ENCODE data around the gene CACNA1D. TPM values are rescaled to one million over a fixed set of nuclear protein-coding genes. Genes with fewer than 3 reads are reported as not detected.

The CACNA1D gene
- total and polyA plus RNA-seq, 8 donors = 5.3 to 22.8 (median 11.6) TPM

DNA sequence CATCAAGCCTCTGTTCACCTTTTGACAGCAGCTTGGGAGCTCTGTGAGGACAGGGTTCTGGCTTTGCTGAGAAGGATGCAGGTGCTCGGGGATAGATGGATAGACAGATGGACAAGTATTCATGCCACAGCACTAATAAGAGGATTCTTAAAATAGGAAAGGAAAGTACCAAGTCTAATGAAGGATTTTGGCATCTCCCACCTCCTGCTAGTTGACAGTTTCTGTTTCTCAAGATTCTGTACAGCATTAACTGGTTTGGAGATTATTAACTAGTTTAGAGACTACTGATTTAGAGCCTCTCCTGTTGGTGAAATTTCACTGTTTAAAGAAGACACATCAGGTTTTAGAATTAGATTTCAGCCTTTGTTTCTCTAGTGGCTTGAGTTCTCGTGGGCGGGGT, 152.3 kb downstream of the CACNA1D start:
- Histone ChIP-seq H3K4me1 (no peaks in the 10 kb centered on the region), H3K9me3 (no peaks in the 10 kb centered on the region), H3K4me3 (no peak overlapping the region), H3K27me3 (no peaks in the 10 kb centered on the region), H3K27ac (peak overlapping the region in 2 of 4 donors; percentile 13 to 14), H3K36me3 (no peaks in the 10 kb centered on the region)
- peak in 3 of 4 donors; percentile 8 to 28 (median 25) for ATAC-seq
- TF ChIP-seq, protein P1, sequence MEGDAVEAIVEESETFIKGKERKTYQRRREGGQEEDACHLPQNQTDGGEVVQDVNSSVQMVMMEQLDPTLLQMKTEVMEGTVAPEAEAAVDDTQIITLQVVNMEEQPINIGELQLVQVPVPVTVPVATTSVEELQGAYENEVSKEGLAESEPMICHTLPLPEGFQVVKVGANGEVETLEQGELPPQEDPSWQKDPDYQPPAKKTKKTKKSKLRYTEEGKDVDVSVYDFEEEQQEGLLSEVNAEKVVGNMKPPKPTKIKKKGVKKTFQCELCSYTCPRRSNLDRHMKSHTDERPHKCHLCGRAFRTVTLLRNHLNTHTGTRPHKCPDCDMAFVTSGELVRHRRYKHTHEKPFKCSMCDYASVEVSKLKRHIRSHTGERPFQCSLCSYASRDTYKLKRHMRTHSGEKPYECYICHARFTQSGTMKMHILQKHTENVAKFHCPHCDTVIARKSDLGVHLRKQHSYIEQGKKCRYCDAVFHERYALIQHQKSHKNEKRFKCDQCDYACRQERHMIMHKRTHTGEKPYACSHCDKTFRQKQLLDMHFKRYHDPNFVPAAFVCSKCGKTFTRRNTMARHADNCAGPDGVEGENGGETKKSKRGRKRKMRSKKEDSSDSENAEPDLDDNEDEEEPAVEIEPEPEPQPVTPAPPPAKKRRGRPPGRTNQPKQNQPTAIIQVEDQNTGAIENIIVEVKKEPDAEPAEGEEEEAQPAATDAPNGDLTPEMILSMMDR (IDR thresholded peaks at IDR 0.05) = no peak
- FAIRE-seq = no peak
- intact Hi-C loops (cut with DNase I) = no loop called here
- no peak for DNase-seq
- 60 to 67% methylated on average over 3 of the region's 3 CpGs for WGBS, 2 donors

DNA sequence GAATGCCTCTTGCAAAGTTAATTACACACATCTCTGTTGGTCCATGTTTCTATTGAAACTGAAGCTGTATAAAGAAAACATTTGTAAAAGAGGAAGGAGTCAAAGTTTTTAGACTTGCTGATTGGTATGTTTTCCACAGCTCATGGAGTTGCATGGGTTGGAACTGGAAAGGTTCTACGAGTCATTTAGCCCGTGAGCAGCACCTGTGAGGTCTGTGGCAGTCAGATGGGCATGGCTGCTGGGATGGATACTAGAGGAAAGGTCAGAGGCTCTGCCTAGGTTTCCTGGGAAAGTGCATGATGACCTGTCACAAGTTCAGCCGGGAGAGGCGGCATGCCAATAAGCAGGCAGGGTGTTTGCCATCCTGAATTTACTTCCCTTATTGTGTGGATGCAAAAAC, 155.4 kb downstream of the CACNA1D start:
- no peak for ATAC-seq
- DNase-seq = no peak
- H3K36me3 ChIP-seq = no peaks in the 10 kb centered on the region
- intact Hi-C loops (cut with DNase I) = no loop called here
- no peaks in the 10 kb centered on the region for H3K9me3 ChIP-seq
- no peak overlapping the region for H3K4me3 ChIP-seq
- no peak for FAIRE-seq
- no peak overlapping the region for H3K27ac ChIP-seq
- 68 to 70% methylated on average over 4 of the region's 4 CpGs for WGBS, 2 donors
- no peaks in the 10 kb centered on the region for H3K4me1 ChIP-seq
- TF ChIP-seq, protein P1 (IDR thresholded peaks at IDR 0.05) = no peak
- H3K27me3 ChIP-seq = no peaks in the 10 kb centered on the region

DNA sequence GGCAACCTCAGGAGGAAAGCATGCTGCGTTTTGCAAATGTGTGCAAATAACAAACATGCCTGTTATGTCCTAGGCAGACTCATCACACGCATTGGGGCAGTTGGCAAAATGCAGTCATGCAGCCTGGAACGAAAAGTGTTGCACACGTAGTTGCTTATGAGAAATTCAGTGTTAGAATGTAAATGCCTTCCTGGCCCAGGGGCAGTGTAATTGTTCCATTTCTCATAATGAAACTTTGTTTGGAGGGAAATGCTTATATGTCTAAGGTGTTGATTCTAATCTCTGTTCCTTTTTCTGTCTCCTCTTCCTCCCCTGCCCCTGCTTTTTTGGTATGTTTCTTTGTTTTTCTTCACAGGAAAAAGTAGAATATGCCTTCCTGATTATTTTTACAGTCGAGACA, 156.0 kb downstream of the CACNA1D start:
- intact Hi-C loops (cut with DNase I) = no loop called here
- H3K9me3 ChIP-seq = no peaks in the 10 kb centered on the region
- 65 to 71% methylated on average over 5 of the region's 5 CpGs for WGBS, 2 donors
- DNase-seq = no peak
- no peaks in the 10 kb centered on the region for H3K36me3 ChIP-seq
- no peak overlapping the region for H3K27ac ChIP-seq
- no peak overlapping the region for H3K4me3 ChIP-seq
- H3K4me1 ChIP-seq = no peaks in the 10 kb centered on the region
- TF ChIP-seq, protein P1 (IDR thresholded peaks at IDR 0.05) = no peak
- H3K27me3 ChIP-seq = no peaks in the 10 kb centered on the region
- no peak for FAIRE-seq
- ATAC-seq = no peak

DNA sequence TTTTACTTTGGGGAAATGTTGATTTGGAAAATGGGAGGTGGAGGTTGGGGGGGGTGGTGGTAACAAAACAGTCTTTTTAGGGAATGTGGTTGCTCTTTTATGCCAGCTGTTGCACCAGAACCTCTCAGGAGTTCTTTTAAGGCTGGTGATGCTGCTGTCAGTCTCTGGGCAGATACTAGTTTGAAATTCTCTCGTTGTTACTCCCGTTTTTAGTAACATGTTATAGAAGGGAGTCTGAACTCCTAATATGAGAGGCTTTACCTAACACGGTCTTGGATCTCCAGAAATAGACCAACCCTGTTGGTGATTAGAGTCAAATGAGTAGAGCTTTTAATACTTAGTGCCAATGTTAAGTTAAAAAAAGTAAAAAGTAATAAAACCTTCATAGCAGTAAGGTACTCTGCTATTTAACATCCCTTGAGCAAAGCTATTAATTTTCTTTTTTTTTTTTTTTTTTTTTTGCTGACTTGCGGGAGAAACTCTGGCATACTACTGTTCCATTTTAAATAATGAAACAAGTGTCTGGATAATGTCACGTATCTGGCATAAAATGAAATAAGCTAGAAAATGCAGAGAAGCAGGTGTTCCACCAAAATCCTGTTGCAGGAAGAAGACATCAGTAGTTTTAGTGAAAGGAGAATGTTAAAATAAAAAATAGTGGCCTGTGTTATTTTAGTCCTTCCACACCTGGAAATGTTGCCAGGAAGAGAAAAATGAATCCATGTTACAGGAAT, 156.7 kb downstream of the CACNA1D start:
- no peak for FAIRE-seq
- H3K4me3 ChIP-seq = no peak overlapping the region

DNA sequence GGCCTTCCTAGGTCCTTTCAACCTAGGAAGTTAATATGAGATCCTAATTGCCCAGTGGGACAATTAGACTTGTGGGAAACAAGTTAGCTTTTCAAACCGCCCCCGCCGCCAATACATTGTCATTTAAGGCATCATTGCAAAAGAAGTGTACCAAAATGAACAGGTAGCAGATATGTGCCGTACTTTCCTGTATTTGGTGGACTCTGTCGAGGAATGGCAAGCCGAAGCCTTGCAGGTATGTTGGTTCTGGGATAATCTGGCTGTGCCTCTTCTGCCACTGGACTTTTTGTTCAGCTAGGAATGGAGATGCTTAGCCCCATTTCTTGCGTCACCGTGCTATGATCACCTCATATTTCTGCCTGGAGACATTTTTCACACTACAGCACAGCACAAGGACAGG, 157.5 kb downstream of the CACNA1D start:
- ATAC-seq = no peak
- Histone ChIP-seq H3K27me3 (no peaks in the 10 kb centered on the region), H3K36me3 (no peaks in the 10 kb centered on the region), H3K9me3 (no peaks in the 10 kb centered on the region), H3K27ac (no peak overlapping the region), H3K4me3 (no peak overlapping the region), H3K4me1 (no peaks in the 10 kb centered on the region)
- DNase-seq = no peak
- TF ChIP-seq, protein P1 (IDR thresholded peaks at IDR 0.05) = no peak
- 93 to 99% methylated on average over 8 of the region's 8 CpGs for WGBS, 2 donors
- FAIRE-seq = no peak
- intact Hi-C loops (cut with DNase I) = no loop called here

More for the DNA sequence above, 156.7 kb downstream of the CACNA1D start:
- WGBS, 2 donors = 66 to 67% methylated on average over 5 of the region's 5 CpGs
- no peaks in the 10 kb centered on the region for H3K9me3 ChIP-seq
- H3K36me3 ChIP-seq = no peaks in the 10 kb centered on the region
- intact Hi-C loops (cut with DNase I) = no loop called here
- H3K27me3 ChIP-seq = no peaks in the 10 kb centered on the region
- no peak overlapping the region for H3K27ac ChIP-seq
- TF ChIP-seq, protein P1 (IDR thresholded peaks at IDR 0.05) = no peak
- no peaks in the 10 kb centered on the region for H3K4me1 ChIP-seq
- ATAC-seq = no peak
- DNase-seq = no peak
